IPS-18c (cell line): ENCODE measurements around the gene GRIA4.
"Not testable (repeated sequence)": the region's sequence is repeated elsewhere in the genome, so short reads cannot be mapped to it uniquely, and the experiment has no call there.

Experiments used
- H3K4me3 ChIP-seq: 2 replicates; pipeline ENCODE4 v1.7.0; 2013; ENCODE audit warnings: low read depth, mild to moderate bottlenecking, low read length, moderate library complexity; ENCODE audit not compliant: insufficient read depth
- H3K9me3 ChIP-seq: one replicate; pipeline ENCODE4 v1.6.1; 2013; ENCODE audit warnings: mild to moderate bottlenecking, low read length, moderate library complexity; ENCODE audit not compliant: control insufficient read depth, insufficient read depth

GRIA4 gene

GRCh38 chr11:105968021-105968697 is 358.3 kb downstream of the GRIA4 start:
- no peak overlapping the region for H3K4me3 ChIP-seq
- no peaks in the 10 kb centered on the region for H3K9me3 ChIP-seq

GRCh38 chr11:105969756-105970155 is 359.9 kb downstream of the GRIA4 start:
- no peaks in the 10 kb centered on the region for H3K9me3 ChIP-seq
- H3K4me3 ChIP-seq: no peak overlapping the region

- no peak overlapping the region for H3K4me3 ChIP-seq
- H3K9me3 ChIP-seq: no peaks in the 10 kb centered on the region
Measured at GRCh38 chr11:105975128-105975527, 365.3 kb downstream of the GRIA4 start.

- Histone ChIP-seq H3K9me3 (no peaks in the 10 kb centered on the region), H3K4me3 (no peak overlapping the region)
Measured at GRCh38 chr11:105979997-105980703, 370.3 kb downstream of the GRIA4 start.

GRCh38 chr11:105986554-105986953 is 376.7 kb downstream of the GRIA4 start:
- H3K4me3 ChIP-seq: no peak overlapping the region
- H3K9me3 ChIP-seq: no peaks in the 10 kb centered on the region

GRCh38 chr11:105988197-105988596 is 378.3 kb downstream of the GRIA4 start:
- Histone ChIP-seq H3K9me3 (no peaks in the 10 kb centered on the region), H3K4me3 (no peak overlapping the region)

- H3K4me3 ChIP-seq: no peak overlapping the region
- no peaks in the 10 kb centered on the region for H3K9me3 ChIP-seq
Measured at GRCh38 chr11:105989124-105989523, 379.3 kb downstream of the GRIA4 start.

GRCh38 chr11:105991888-105992287 is 382.0 kb downstream of the GRIA4 start:
- no peak overlapping the region for H3K4me3 ChIP-seq

GRCh38 chr11:106001304-106002012 is 391.6 kb downstream of the GRIA4 start:
- H3K9me3 ChIP-seq: peaks cover 6% of the 10 kb centered on the region

More at GRCh38 chr11:105991888-105992287, 382.0 kb downstream of the GRIA4 start:
- no peaks in the 10 kb centered on the region for H3K9me3 ChIP-seq

GRCh38 chr11:106003094-106003493 is 393.2 kb downstream of the GRIA4 start:
- H3K9me3 ChIP-seq, H3K4me3 ChIP-seq: not testable (repeated sequence)

More at GRCh38 chr11:106001304-106002012, 391.6 kb downstream of the GRIA4 start:
- H3K4me3 ChIP-seq: no peak overlapping the region

GRCh38 chr11:106011481-106011880 is 401.6 kb downstream of the GRIA4 start:
- Histone ChIP-seq H3K9me3 (no peaks in the 10 kb centered on the region), H3K4me3 (no peak overlapping the region)

GRCh38 chr11:106012744-106013143 is 402.9 kb downstream of the GRIA4 start:
- Histone ChIP-seq H3K4me3 (no peak overlapping the region), H3K9me3 (no peaks in the 10 kb centered on the region)

GRCh38 chr11:106014035-106014434 is 404.2 kb downstream of the GRIA4 start:
- no peak overlapping the region for H3K4me3 ChIP-seq
- H3K9me3 ChIP-seq: no peaks in the 10 kb centered on the region

GRCh38 chr11:106014620-106015019 is 404.7 kb downstream of the GRIA4 start:
- no peak overlapping the region for H3K4me3 ChIP-seq
- no peaks in the 10 kb centered on the region for H3K9me3 ChIP-seq

GRCh38 chr11:106015066-106015465 is 405.2 kb downstream of the GRIA4 start:
- no peaks in the 10 kb centered on the region for H3K9me3 ChIP-seq
- no peak overlapping the region for H3K4me3 ChIP-seq

- Histone ChIP-seq H3K4me3 (no peak overlapping the region), H3K9me3 (no peaks in the 10 kb centered on the region)
Measured at GRCh38 chr11:106017093-106017492, 407.2 kb downstream of the GRIA4 start.

GRCh38 chr11:106021181-106021966 is 411.5 kb downstream of the GRIA4 start:
- H3K4me3 ChIP-seq: peak overlapping the region; percentile 86
- H3K9me3 ChIP-seq: no peaks in the 10 kb centered on the region
